MCF 10A (cell line): Measurements from ENCODE around the gene MLF2. TPM values are rescaled to one million over a fixed set of nuclear protein-coding genes. Genes with fewer than 3 reads are reported as not detected.

Source experiments
- BruUV-seq: library from RNA; stranded (reverse); fragments of 400-500 nt; replicated peaks from 2 replicates; lab custom pipeline; 2021; lab: Mats Ljungman, UMichigan
- CTCF ChIA-PET: fragments of 300-600 bp; sonication (Branson Sonifier 250); formaldehyde crosslinking; extraction: SDS; loops from one replicate; lab custom pipeline; 2021; ENCODE audit warnings: antibody characterized with exemption, inconsistent platforms; lab: Yijun Ruan, JAX
- POLR2A ChIA-PET: fragments of 300-600, 350-650 bp; sonication (Branson Sonifier 250); formaldehyde crosslinking; extraction: SDS; loops from one replicate; lab custom pipeline; 2020; ENCODE audit warnings: antibody characterized with exemption, inconsistent platforms; lab: Yijun Ruan, JAX
- DNase-seq: peaks from one replicate; pipeline ENCODE4 v3.0.0-alpha.2; 2018; ENCODE audit not compliant: unreplicated experiment
- H3K27ac Mint-ChIP-seq: one replicate; pipeline ENCODE4 v1.8.0; 2022; ENCODE audit warnings: mild to moderate bottlenecking, low read depth, mixed read lengths; ENCODE audit not compliant: unreplicated experiment
- H3K27me3 Mint-ChIP-seq: one replicate; pipeline ENCODE4 v1.8.0; 2022; ENCODE audit warnings: mixed read lengths; ENCODE audit not compliant: insufficient read depth, unreplicated experiment
- H3K36me3 Mint-ChIP-seq: one replicate; pipeline ENCODE4 v1.8.0; 2022; ENCODE audit warnings: mild to moderate bottlenecking, moderate library complexity, mixed read lengths; ENCODE audit not compliant: insufficient read depth, unreplicated experiment
- H3K4me1 Mint-ChIP-seq: one replicate; pipeline ENCODE4 v1.8.0; 2022; ENCODE audit warnings: mixed read lengths; ENCODE audit not compliant: insufficient read depth, unreplicated experiment
- H3K4me3 Mint-ChIP-seq: one replicate; pipeline ENCODE4 v1.8.0; 2022; ENCODE audit warnings: mild to moderate bottlenecking, moderate library complexity, mixed read lengths; ENCODE audit not compliant: unreplicated experiment
- H3K9me3 Mint-ChIP-seq: one replicate; pipeline ENCODE4 v1.8.0; 2022; ENCODE audit warnings: mixed read lengths; ENCODE audit not compliant: unreplicated experiment
- CTCF ChIP-seq: fragments of 200-600 bp; IDR thresholded peaks from one replicate; pipeline ENCODE4 v1.8.0; 2022; ENCODE audit warnings: antibody characterized with exemption, mild to moderate bottlenecking; ENCODE audit not compliant: unreplicated experiment
- intact Hi-C: fragments of 100-400 bp; cut with micrococcal nuclease; formaldehyde crosslinking; loops from 2 replicates; pipeline ENCODE4 v1.14.1; 2022
- total RNA-seq: library from RNA; stranded (reverse); gene quantifications from 2 replicates; pipeline ENCODE4 v1.2.3, GENCODE V29; 2022

The MLF2 gene
- total RNA-seq, 1 experiment from 2014 or later, result 151 TPM

GRCh38 chr12:6772726-6773589 lies 20.0 kb upstream of the MLF2 start:
- Mint-ChIP-seq H3K36me3 (peaks cover 15% of the 10 kb centered on the region), H3K9me3 (no peaks in the 10 kb centered on the region), H3K4me1 (peaks cover 39% of the 10 kb centered on the region), H3K27ac (no peak overlapping the region), H3K27me3 (no peaks in the 10 kb centered on the region), H3K4me3 (no peak overlapping the region)
- POLR2A ChIA-PET, result no interaction called here
- BruUV-seq, result no TSS peak
- intact Hi-C loops, result no loop called here
- TF ChIP-seq CTCF, result no peak
- no peak for DNase-seq
- CTCF ChIA-PET, result interaction anchor here (0.7 to 2.7 kb wide), 2 partner anchors 19 to 52 kb away, joined by 4 to 18 read pairs; partner anchors contain the start of gene MLF2

DNA sequence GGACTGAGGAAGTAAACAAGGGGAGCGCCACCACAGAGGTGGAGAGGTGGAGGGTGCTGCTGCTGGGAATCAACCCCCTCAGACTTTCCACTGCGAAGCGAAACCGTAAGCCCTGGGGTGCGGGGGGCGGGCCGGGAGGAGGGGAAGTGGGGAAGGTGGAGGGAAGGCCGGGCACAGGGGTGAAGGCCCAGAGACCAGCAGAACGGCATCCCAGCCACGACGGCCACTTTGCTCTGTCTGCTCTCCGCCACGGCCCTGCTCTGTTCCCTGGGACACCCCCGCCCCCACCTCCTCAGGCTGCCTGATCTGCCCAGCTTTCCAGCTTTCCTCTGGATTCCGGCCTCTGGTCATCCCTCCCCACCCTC lies 19.4 kb upstream of the MLF2 start, which contains the start of gene LAG3:
Gene LAG3 (plus strand): TSS at position 190 of the 365 bp plus-strand sequence. CDS start 333 bp downstream, outside the sequence.
- POLR2A ChIA-PET, result interaction anchor here (1.7 kb wide), 1 partner anchor 19 kb away, joined by 13 read pairs; the partner anchor contains the start of gene MLF2
- Mint-ChIP-seq H3K36me3 (peaks cover 15% of the 10 kb centered on the region), H3K4me3 (no peak within 1 kb of the TSS), H3K9me3 (no peaks in the 10 kb centered on the region), H3K27me3 (no peaks in the 10 kb centered on the region), H3K27ac (no peak within 1 kb of the TSS), H3K4me1 (peaks cover 43% of the 10 kb centered on the region)
- no peak for DNase-seq
- CTCF ChIA-PET, result interaction anchor here (0.6 to 7.8 kb wide), 3 partner anchors 12 to 53 kb away, joined by 3 to 174 read pairs (median 4); partner anchors contain the start of gene MLF2
- intact Hi-C loops, result no loop called here
- BruUV-seq, result no TSS peak
- TF ChIP-seq CTCF, result no peak

GRCh38 chr12:6771509-6772330 lies 18.8 kb upstream of the MLF2 start:
- no peaks in the 10 kb centered on the region for H3K27me3 Mint-ChIP-seq
- H3K4me3 Mint-ChIP-seq, result no peak overlapping the region
- H3K36me3 Mint-ChIP-seq, result peaks cover 15% of the 10 kb centered on the region
- intact Hi-C loops, result no loop called here
- TF ChIP-seq CTCF, result no peak
- no peak overlapping the region for H3K27ac Mint-ChIP-seq
- peaks cover 43% of the 10 kb centered on the region for H3K4me1 Mint-ChIP-seq
- no TSS peak for BruUV-seq
- DNase-seq, result peak; percentile 53
- ChIA-PET POLR2A (interaction anchor here (1.0 to 1.7 kb wide), 2 partner anchors 18 to 79 kb away, joined by 5 to 13 read pairs; partner anchors contain the start of genes CDCA3 and MLF2), CTCF (interaction anchor here (0.6 to 7.8 kb wide), 5 partner anchors 9 to 53 kb away, joined by 3 to 174 read pairs (median 4); partner anchors contain the start of gene MLF2)
- H3K9me3 Mint-ChIP-seq, result no peaks in the 10 kb centered on the region
